ENCODE measurements around the gene ATAD3C.
"Not testable (repeated sequence)": the region's sequence is repeated elsewhere in the genome, so short reads cannot be mapped to it uniquely, and the experiment has no call there.

The ATAD3C gene

GRCh38 chr1:1507305-1507704, 57.8 kb downstream of the ATAD3C start:
- no peak for DNase-seq (ENCODE audit: low read depth, low spot score)

- DNase-seq (ENCODE audit: low read depth, low spot score): not testable (repeated sequence)
These were observed 59.4 kb downstream of the ATAD3C start for GRCh38 chr1:1508775-1509464.

DNA sequence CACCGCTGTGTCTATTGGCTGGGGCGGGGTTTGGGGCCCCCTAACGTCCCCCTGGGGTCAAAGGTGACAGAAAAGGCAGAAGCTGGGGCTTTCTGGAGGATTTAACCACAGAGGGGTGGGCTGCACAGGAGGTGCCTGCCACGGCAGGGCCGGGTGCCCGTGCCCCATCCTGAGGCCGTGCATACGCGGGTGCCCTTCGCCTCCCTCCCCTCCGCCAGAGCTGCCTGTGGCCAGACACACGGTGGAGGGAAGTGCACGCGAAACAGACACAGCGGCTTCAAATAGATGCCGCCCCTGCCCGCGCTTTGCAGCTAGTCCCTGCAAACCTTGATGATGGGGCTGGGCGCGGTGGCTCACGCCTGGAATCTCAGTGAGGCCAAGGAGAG, 60.0 kb downstream of the ATAD3C start:
- not testable (repeated sequence) for DNase-seq (ENCODE audit: low read depth, low spot score)

DNA sequence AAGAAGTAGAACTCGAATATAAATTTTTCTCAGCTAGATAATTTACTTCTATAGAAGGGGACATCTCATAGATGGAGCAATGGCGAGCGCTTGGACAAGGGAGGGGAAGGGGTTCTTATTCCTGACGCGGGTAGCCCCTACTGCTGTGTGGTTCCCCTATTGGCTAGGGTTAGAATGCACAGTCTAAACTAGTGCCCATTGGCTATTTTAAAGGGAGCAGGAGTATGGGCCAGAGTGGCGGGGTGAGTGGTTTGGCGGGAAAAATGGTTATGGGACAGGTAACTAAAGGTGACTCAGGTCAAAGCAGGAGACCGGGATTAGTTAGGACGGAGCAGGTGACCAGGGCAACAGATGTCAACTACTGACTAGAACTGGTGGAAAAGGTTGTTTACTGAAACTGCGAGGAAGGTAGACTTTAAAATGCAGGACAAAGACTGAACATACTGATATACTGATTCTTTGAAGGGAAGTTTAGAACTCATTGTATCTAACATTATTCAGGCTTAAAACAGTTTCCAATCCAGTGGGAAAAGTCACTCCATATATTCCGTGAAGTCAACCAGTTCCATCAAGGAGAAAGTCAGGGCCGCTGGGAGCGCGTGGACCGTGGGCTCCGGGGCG, 61.5 kb downstream of the ATAD3C start:
- no peak for DNase-seq (ENCODE audit: low read depth, low spot score)

DNA sequence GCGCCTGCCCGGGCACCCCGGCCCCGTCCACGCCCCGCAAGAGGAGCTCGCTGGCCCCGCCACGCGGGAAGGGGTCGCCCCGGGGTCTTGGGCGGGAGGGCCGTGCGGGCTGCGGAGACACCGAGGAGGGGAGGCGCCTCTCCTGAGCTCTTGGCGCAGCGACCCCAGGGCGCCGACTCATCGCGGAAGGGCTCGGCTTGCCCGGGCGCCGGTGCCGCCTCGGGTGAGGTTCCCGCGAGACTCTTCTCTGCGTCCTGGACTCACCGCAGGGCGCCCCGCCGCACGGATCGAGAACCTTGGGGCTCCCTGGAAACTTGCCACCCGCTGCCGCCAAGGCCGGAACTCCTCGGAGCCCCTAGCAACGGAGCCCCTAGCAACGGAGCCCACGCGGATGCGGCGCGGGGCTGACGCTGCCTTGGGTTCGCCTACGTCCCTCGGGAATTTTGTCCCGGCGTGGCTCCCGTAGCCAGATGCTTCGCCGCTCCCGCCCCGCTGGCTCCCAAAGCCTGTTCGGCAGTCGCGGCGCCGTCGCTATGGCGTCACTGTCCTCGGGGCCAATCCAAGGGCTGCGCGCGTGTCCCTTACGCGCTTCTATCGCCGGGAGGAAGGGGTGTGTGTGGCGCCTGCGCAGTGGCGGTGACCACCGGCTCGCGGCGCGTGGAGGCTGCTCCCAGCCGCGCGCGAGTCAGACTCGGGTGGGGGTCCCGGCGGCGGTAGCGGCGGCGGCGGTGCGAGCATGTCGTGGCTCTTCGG, 62.2 kb downstream of the ATAD3C start, which contains the start of gene ATAD3A:
TSS of gene ATAD3A (plus strand) at position 630 of the 753 bp plus-strand sequence. CDS start at position 737, 107 bp downstream.
- DNase-seq (ENCODE audit: low read depth, low spot score): peak; percentile 95

- DNase-seq (ENCODE audit: low read depth, low spot score): not testable (repeated sequence)
These were observed 62.9 kb downstream of the ATAD3C start for GRCh38 chr1:1512425-1512824.

GRCh38 chr1:1513675-1514074, 64.2 kb downstream of the ATAD3C start:
- DNase-seq (ENCODE audit: low read depth, low spot score): not testable (repeated sequence)

DNA sequence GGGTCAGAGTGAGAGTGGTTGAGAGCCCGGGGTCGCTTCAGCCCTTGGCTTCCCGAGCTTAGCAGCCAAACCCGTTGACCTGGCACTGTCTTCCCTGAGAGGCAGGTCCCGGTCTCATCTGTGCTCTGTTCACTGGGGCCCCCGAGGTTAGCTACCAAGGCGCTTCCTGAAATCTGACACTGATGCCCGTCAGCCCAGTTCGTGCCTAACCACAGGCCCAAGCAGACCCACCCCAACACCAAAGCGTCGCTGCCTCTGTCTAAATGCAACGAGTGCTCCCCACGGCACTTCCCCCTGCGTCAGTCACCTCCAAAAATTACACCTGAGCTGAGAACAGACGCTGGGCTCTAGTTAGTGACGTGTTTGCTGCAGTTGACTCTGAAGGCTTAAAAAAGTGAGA, 64.9 kb downstream of the ATAD3C start:
- not testable (repeated sequence) for DNase-seq (ENCODE audit: low read depth, low spot score)

GRCh38 chr1:1516923-1517322, 67.4 kb downstream of the ATAD3C start:
- not testable (repeated sequence) for DNase-seq (ENCODE audit: low read depth, low spot score)

- no peak for DNase-seq (ENCODE audit: low read depth, low spot score)
These were observed 68.6 kb downstream of the ATAD3C start for GRCh38 chr1:1517973-1518620.

- DNase-seq (ENCODE audit: low read depth, low spot score): not testable (repeated sequence)
These were observed 69.1 kb downstream of the ATAD3C start for GRCh38 chr1:1518621-1519007.

All from smooth muscle cell of the brain vasculature (primary cell).